ENCODE data around the gene UNC93B1. TPM values are rescaled to one million over a fixed set of nuclear protein-coding genes. Genes with fewer than 3 reads are reported as not detected.
A peak's percentile ranks its signal among the peaks of the same experiment; 100 is the strongest.

Gene UNC93B1
- total and polyA plus RNA-seq, 2 of the 13 experiments (the other 11 are each of a cell fraction or from before 2014, with no cell fraction given), result 8.8 to 18.9 TPM

DNA sequence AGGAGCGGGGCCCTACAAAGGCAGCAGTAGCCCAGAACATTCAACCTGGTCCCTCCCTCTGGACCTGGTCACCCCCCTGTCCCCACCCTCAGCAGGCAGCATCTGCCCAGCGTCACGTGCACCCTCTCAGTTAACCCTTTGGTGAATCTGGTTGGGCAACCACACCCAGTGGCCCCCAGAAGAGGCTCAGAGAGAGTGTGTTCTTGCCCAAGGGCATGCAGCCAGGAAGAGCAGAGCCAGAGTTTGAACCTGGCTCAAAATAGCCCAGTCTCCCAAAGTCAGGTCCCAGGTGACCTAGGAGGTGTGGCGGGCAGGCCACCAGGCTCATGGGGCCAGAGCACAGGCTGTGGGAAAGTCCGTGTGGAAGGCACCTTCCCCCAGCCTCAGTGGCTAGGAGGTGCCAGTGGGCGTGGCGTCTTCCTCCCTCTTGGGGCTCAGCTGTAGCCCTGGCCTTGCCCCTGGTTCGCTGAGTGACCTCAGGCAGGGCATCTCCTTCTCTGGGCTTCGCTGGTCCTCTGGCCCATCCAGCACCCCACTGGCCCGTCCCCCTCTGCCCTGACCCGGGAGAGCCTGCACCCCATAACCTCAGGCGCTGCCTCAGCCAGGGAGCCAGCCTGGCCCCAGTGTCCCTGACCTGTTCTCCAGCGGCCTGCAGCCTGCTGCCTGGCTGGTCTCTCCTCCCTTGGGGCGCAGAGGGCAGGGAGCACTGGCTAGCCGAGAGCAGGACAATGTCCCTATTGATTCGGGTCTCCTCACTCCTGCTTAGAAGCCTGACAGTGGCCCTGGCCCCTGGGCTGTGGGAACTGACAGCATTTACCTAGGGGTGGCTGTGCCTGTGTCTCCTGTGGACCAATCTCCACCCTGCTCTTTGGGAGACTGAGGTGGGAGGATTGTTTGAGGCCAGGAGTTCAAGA lies 13.3 kb upstream of the UNC93B1 start (continued):
- peak; percentile 47; the same call in 1 of the 2 replicates for TF ChIP-seq GABPB1 (CRISPR knock-in tag; IDR thresholded peaks at IDR 0.05)
- TF ChIP-seq NFKB2 (CRISPR knock-in tag; IDR thresholded peaks at IDR 0.05; ENCODE audit: borderline replicate concordance), result no peak; the same call in 1 of the 2 replicates
- TF ChIP-seq, protein P1, sequence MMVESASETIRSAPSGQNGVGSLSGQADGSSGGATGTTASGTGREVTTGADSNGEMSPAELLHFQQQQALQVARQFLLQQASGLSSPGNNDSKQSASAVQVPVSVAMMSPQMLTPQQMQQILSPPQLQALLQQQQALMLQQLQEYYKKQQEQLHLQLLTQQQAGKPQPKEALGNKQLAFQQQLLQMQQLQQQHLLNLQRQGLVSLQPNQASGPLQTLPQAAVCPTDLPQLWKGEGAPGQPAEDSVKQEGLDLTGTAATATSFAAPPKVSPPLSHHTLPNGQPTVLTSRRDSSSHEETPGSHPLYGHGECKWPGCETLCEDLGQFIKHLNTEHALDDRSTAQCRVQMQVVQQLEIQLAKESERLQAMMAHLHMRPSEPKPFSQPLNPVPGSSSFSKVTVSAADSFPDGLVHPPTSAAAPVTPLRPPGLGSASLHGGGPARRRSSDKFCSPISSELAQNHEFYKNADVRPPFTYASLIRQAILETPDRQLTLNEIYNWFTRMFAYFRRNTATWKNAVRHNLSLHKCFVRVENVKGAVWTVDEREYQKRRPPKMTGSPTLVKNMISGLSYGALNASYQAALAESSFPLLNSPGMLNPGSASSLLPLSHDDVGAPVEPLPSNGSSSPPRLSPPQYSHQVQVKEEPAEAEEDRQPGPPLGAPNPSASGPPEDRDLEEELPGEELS (CRISPR knock-in tag; IDR thresholded peaks at IDR 0.05), result peak; percentile 78
- TF ChIP-seq ZNF263 (CRISPR knock-in tag; IDR thresholded peaks at IDR 0.05), result peak; percentile 100
- TF ChIP-seq MAFF (IDR thresholded peaks at IDR 0.05; ENCODE audit: low read depth, low read length), result no peak
- peak; percentile 98 for TF ChIP-seq ZNF652 (CRISPR knock-in tag; IDR thresholded peaks at IDR 0.05; ENCODE audit: borderline replicate concordance, low read depth)
- peak; percentile 57 for TF ChIP-seq ZBTB7A (CRISPR knock-in tag; IDR thresholded peaks at IDR 0.05)
- TF ChIP-seq LCORL (IDR thresholded peaks at IDR 0.05), result no peak
- TF ChIP-seq LCORL (CRISPR knock-in tag; IDR thresholded peaks at IDR 0.05), result peak; percentile 89
- no peak; the same call in 1 of the 2 replicates for TF ChIP-seq SP4 (CRISPR knock-in tag; IDR thresholded peaks at IDR 0.05)
- no peak; the same call in 1 of the 2 replicates for TF ChIP-seq ZNF780A (CRISPR knock-in tag; IDR thresholded peaks at IDR 0.05)
- TF ChIP-seq, protein P2, sequence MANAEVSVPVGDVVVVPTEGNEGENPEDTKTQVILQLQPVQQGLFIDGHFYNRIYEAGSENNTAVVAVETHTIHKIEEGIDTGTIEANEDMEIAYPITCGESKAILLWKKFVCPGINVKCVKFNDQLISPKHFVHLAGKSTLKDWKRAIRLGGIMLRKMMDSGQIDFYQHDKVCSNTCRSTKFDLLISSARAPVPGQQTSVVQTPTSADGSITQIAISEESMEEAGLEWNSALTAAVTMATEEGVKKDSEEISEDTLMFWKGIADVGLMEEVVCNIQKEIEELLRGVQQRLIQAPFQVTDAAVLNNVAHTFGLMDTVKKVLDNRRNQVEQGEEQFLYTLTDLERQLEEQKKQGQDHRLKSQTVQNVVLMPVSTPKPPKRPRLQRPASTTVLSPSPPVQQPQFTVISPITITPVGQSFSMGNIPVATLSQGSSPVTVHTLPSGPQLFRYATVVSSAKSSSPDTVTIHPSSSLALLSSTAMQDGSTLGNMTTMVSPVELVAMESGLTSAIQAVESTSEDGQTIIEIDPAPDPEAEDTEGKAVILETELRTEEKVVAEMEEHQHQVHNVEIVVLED (CRISPR knock-in tag; IDR thresholded peaks at IDR 0.05; ENCODE audit: borderline replicate concordance), result peak; percentile 42; the same call in 1 of the 2 replicates
- TF ChIP-seq RXRA (CRISPR knock-in tag; IDR thresholded peaks at IDR 0.05), result peak; percentile 85
- TF ChIP-seq ZNF563 (CRISPR knock-in tag; IDR thresholded peaks at IDR 0.05), result 0 out of 2 replicates have a peak, but pooled peaks have one; percentile 55
- TF ChIP-seq RXRB (CRISPR knock-in tag; IDR thresholded peaks at IDR 0.05; ENCODE audit: borderline replicate concordance), result peak; percentile 83
- TF ChIP-seq MTA1 (CRISPR knock-in tag; IDR thresholded peaks at IDR 0.05; ENCODE audit: borderline replicate concordance), result peak; percentile 97
- TF ChIP-seq, protein P3, sequence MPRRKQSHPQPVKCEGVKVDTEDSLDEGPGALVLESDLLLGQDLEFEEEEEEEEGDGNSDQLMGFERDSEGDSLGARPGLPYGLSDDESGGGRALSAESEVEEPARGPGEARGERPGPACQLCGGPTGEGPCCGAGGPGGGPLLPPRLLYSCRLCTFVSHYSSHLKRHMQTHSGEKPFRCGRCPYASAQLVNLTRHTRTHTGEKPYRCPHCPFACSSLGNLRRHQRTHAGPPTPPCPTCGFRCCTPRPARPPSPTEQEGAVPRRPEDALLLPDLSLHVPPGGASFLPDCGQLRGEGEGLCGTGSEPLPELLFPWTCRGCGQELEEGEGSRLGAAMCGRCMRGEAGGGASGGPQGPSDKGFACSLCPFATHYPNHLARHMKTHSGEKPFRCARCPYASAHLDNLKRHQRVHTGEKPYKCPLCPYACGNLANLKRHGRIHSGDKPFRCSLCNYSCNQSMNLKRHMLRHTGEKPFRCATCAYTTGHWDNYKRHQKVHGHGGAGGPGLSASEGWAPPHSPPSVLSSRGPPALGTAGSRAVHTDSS (CRISPR knock-in tag; conservative IDR thresholded peaks at IDR 0.05), result no peak
- TF ChIP-seq ZMYM3 (CRISPR knock-in tag; IDR thresholded peaks at IDR 0.05), result peak; percentile 86
- TF ChIP-seq, protein P4, sequence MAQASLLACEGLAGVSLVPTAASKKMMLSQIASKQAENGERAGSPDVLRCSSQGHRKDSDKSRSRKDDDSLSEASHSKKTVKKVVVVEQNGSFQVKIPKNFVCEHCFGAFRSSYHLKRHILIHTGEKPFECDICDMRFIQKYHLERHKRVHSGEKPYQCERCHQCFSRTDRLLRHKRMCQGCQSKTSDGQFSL (CRISPR knock-in tag; IDR thresholded peaks at IDR 0.05), result peak; percentile 32; the same call in 1 of the 2 replicates
- peak; percentile 42; the same call in 1 of the 2 replicates for TF ChIP-seq ZNF543 (CRISPR knock-in tag; IDR thresholded peaks at IDR 0.05)
- TF ChIP-seq, protein P5, sequence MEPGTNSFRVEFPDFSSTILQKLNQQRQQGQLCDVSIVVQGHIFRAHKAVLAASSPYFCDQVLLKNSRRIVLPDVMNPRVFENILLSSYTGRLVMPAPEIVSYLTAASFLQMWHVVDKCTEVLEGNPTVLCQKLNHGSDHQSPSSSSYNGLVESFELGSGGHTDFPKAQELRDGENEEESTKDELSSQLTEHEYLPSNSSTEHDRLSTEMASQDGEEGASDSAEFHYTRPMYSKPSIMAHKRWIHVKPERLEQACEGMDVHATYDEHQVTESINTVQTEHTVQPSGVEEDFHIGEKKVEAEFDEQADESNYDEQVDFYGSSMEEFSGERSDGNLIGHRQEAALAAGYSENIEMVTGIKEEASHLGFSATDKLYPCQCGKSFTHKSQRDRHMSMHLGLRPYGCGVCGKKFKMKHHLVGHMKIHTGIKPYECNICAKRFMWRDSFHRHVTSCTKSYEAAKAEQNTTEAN (CRISPR knock-in tag; conservative IDR thresholded peaks at IDR 0.05), result peak; percentile 85
- no peak for TF ChIP-seq ZNF672 (CRISPR knock-in tag; IDR thresholded peaks at IDR 0.05)
